ENCODE results near the gene RTRAF. TPM values are rescaled to one million over a fixed set of nuclear protein-coding genes. Genes with fewer than 3 reads are reported as not detected.
A peak's percentile ranks its signal among the peaks of the same experiment; 100 is the strongest.

RTRAF gene
- polyA plus RNA-seq, 1 donor from 2014 or later, result 119 TPM

- Histone ChIP-seq H2AFZ (ENCODE audit: low read depth, low read length) (no peak overlapping the region), H3K9me3 (ENCODE audit: low read length) (no peaks in the 10 kb centered on the region), H3K36me3 (ENCODE audit: insufficient read depth, low read length) (peaks cover 8% of the 10 kb centered on the region), H3K9ac (ENCODE audit: low read length) (no peak overlapping the region), H3K27ac (ENCODE audit: low read length) (no peak overlapping the region), H4K20me1 (ENCODE audit: insufficient read depth) (no peaks in the 10 kb centered on the region), H3K27me3 (ENCODE audit: insufficient read depth, low read depth, low read length) (no peaks in the 10 kb centered on the region), H3F3A (ENCODE audit: insufficient read depth, low read length, poor library complexity, severe bottlenecking) (no peaks in the 10 kb centered on the region), H3K4me2 (ENCODE audit: low read length) (no peak overlapping the region), H3K79me2 (replicated peaks; ENCODE audit: insufficient read depth, low read length) (no peaks in the 10 kb centered on the region), H3K4me3 (ENCODE audit: low read length) (no peak overlapping the region), H3K9me2 (ENCODE audit: insufficient read depth, low read length) (no peaks in the 10 kb centered on the region)
- TF ChIP-seq TAF1 (IDR thresholded peaks at IDR 0.05; ENCODE audit: low read depth) (no peak), POLR2AphosphoS5 (IDR thresholded peaks at IDR 0.05) (no peak), REST (IDR thresholded peaks at IDR 0.05; ENCODE audit: borderline replicate concordance) (no peak), RAD21 (conservative IDR thresholded peaks at IDR 0.05) (no peak), EP300 (conservative IDR thresholded peaks at IDR 0.05; ENCODE audit: poor library complexity, severe bottlenecking) (no peak), EZH2 (IDR thresholded peaks at IDR 0.05; ENCODE audit: borderline replicate concordance, insufficient read depth, low read length, poor library complexity, severe bottlenecking) (no peak), CTCF (IDR thresholded peaks at IDR 0.05; ENCODE audit: poor library complexity, severe bottlenecking) (no peak), MXI1 (conservative IDR thresholded peaks at IDR 0.05; ENCODE audit: poor library complexity, severe bottlenecking) (no peak), SMC3 (conservative IDR thresholded peaks at IDR 0.05; ENCODE audit: poor library complexity) (no peak)
Observed at GRCh38 chr14:52012635-52013034, 23.3 kb downstream of the RTRAF start.

- Histone ChIP-seq H2AFZ (ENCODE audit: low read depth, low read length) (no peak overlapping the region), H3K9ac (ENCODE audit: low read length) (no peak overlapping the region), H3K9me3 (ENCODE audit: low read length) (no peaks in the 10 kb centered on the region), H3K4me3 (ENCODE audit: low read length) (no peak overlapping the region), H3K27me3 (ENCODE audit: insufficient read depth, low read depth, low read length) (no peaks in the 10 kb centered on the region), H3K27ac (ENCODE audit: low read length) (no peak overlapping the region), H3K36me3 (ENCODE audit: insufficient read depth, low read length) (peaks cover 3% of the 10 kb centered on the region), H3K4me2 (ENCODE audit: low read length) (no peak overlapping the region), H4K20me1 (ENCODE audit: insufficient read depth) (no peaks in the 10 kb centered on the region), H3K9me2 (ENCODE audit: insufficient read depth, low read length) (no peaks in the 10 kb centered on the region), H3F3A (ENCODE audit: insufficient read depth, low read length, poor library complexity, severe bottlenecking) (no peaks in the 10 kb centered on the region), H3K79me2 (replicated peaks; ENCODE audit: insufficient read depth, low read length) (no peaks in the 10 kb centered on the region)
- TF ChIP-seq MXI1 (conservative IDR thresholded peaks at IDR 0.05; ENCODE audit: poor library complexity, severe bottlenecking) (no peak), CTCF (IDR thresholded peaks at IDR 0.05; ENCODE audit: poor library complexity, severe bottlenecking) (peak; percentile 17), EP300 (conservative IDR thresholded peaks at IDR 0.05; ENCODE audit: poor library complexity, severe bottlenecking) (no peak)
Observed at GRCh38 chr14:52013984-52014600, 24.7 kb downstream of the RTRAF start.

All from neural cell (in vitro differentiated cells).